Glutamatergic neuron (in vitro differentiated cells): Measurements from ENCODE around the gene MT2A. TPM values are rescaled to one million over a fixed set of nuclear protein-coding genes. Genes with fewer than 3 reads are reported as not detected.
"Not testable (repeated sequence)": the region's sequence is repeated elsewhere in the genome, so short reads cannot be mapped to it uniquely, and the experiment has no call there.

Source experiments
- DNase-seq: peaks from one replicate; pipeline ENCODE4 v3.0.0; 2022
- H3K27ac Mint-ChIP-seq: one replicate; pipeline ENCODE4 v1.8.0; 2020; ENCODE audit warnings: mild to moderate bottlenecking, mixed read lengths, inconsistent platforms; ENCODE audit not compliant: unreplicated experiment
- H3K27me3 Mint-ChIP-seq: one replicate; pipeline ENCODE4 v1.8.0; 2020; ENCODE audit warnings: mild to moderate bottlenecking, moderate library complexity, mixed read lengths, inconsistent platforms; ENCODE audit not compliant: unreplicated experiment
- H3K36me3 Mint-ChIP-seq: one replicate; pipeline ENCODE4 v1.8.0; 2020; ENCODE audit warnings: mild to moderate bottlenecking, mixed read lengths, inconsistent platforms; ENCODE audit not compliant: unreplicated experiment
- H3K4me1 Mint-ChIP-seq: one replicate; pipeline ENCODE4 v1.8.0; 2020; ENCODE audit warnings: mild to moderate bottlenecking, low read depth, mixed read lengths, inconsistent platforms; ENCODE audit not compliant: unreplicated experiment
- H3K4me3 Mint-ChIP-seq: one replicate; pipeline ENCODE4 v1.8.0; 2020; ENCODE audit warnings: mild to moderate bottlenecking, mixed read lengths, inconsistent platforms; ENCODE audit not compliant: unreplicated experiment
- H3K9me3 Mint-ChIP-seq: one replicate; pipeline ENCODE4 v1.8.0; 2020; ENCODE audit warnings: mild to moderate bottlenecking, moderate library complexity, mixed read lengths, inconsistent platforms; ENCODE audit not compliant: unreplicated experiment
- CTCF ChIP-seq: fragments of 200-600 bp; sonication (generic); IDR thresholded peaks from one replicate; pipeline ENCODE4 v1.5.0; 2021; ENCODE audit not compliant: partially characterized antibody, unreplicated experiment
- total RNA-seq: library from RNA; stranded (reverse); fragmentation: NEBNext Ultra II Directional; extraction: Animal tissue kit (Norgen Biotek cat#: 25700); gene quantifications from one replicate; pipeline ENCODE4 v1.2.1, GENCODE V29; 2021; ENCODE audit not compliant: unreplicated experiment

Gene MT2A
- total RNA-seq, 1 donor from 2014 or later, result not detected

GRCh38 chr16:56580391-56581048 is 27.9 kb upstream of the MT2A start:
- Mint-ChIP-seq H3K4me1 (no peaks in the 10 kb centered on the region), H3K27me3 (peaks cover 5% of the 10 kb centered on the region)

GRCh38 chr16:56582911-56583310 is 25.5 kb upstream of the MT2A start:
- H3K27ac Mint-ChIP-seq, H3K9me3 Mint-ChIP-seq, H3K4me3 Mint-ChIP-seq, H3K4me1 Mint-ChIP-seq, DNase-seq, H3K36me3 Mint-ChIP-seq, H3K27me3 Mint-ChIP-seq: not testable (repeated sequence)

More at GRCh38 chr16:56580391-56581048, 27.9 kb upstream of the MT2A start:
- Mint-ChIP-seq H3K36me3 (peaks cover 5% of the 10 kb centered on the region), H3K9me3 (peaks cover 5% of the 10 kb centered on the region), H3K4me3 (no peak overlapping the region), H3K27ac (no peak overlapping the region)
- DNase-seq, result no peak
- no peak for TF ChIP-seq CTCF

- peaks cover 6% of the 10 kb centered on the region for H3K27me3 Mint-ChIP-seq
- no peak for TF ChIP-seq CTCF
- no peak overlapping the region for H3K4me3 Mint-ChIP-seq
- H3K9me3 Mint-ChIP-seq, result peaks cover 4% of the 10 kb centered on the region
- no peak overlapping the region for H3K27ac Mint-ChIP-seq
- H3K4me1 Mint-ChIP-seq, result no peaks in the 10 kb centered on the region
- no peaks in the 10 kb centered on the region for H3K36me3 Mint-ChIP-seq
- DNase-seq, result no peak
These were observed 24.8 kb upstream of the MT2A start for GRCh38 chr16:56583351-56584168.

- TF ChIP-seq CTCF, result no peak
- Mint-ChIP-seq H3K36me3 (no peaks in the 10 kb centered on the region), H3K4me3 (no peak overlapping the region), H3K27ac (no peak overlapping the region), H3K27me3 (peaks cover 9% of the 10 kb centered on the region), H3K4me1 (no peaks in the 10 kb centered on the region), H3K9me3 (peaks cover 8% of the 10 kb centered on the region)
- DNase-seq, result no peak
These were observed 24.1 kb upstream of the MT2A start for GRCh38 chr16:56584276-56584675.

GRCh38 chr16:56588781-56589140 is 19.6 kb upstream of the MT2A start:
- Mint-ChIP-seq H3K27me3 (peaks cover 14% of the 10 kb centered on the region), H3K4me1 (no peaks in the 10 kb centered on the region), H3K27ac (no peak overlapping the region), H3K9me3 (peaks cover 15% of the 10 kb centered on the region), H3K4me3 (peak overlapping the region; percentile 94), H3K36me3 (no peaks in the 10 kb centered on the region)
- no peak for DNase-seq
- no peak for TF ChIP-seq CTCF
